ENCODE data around the gene FRMD4A. TPM values are rescaled to one million over a fixed set of nuclear protein-coding genes. Genes with fewer than 3 reads are reported as not detected.

Gene FRMD4A
- total RNA-seq, 2 donors from 2014 or later = 22.3 to 22.4 TPM

DNA sequence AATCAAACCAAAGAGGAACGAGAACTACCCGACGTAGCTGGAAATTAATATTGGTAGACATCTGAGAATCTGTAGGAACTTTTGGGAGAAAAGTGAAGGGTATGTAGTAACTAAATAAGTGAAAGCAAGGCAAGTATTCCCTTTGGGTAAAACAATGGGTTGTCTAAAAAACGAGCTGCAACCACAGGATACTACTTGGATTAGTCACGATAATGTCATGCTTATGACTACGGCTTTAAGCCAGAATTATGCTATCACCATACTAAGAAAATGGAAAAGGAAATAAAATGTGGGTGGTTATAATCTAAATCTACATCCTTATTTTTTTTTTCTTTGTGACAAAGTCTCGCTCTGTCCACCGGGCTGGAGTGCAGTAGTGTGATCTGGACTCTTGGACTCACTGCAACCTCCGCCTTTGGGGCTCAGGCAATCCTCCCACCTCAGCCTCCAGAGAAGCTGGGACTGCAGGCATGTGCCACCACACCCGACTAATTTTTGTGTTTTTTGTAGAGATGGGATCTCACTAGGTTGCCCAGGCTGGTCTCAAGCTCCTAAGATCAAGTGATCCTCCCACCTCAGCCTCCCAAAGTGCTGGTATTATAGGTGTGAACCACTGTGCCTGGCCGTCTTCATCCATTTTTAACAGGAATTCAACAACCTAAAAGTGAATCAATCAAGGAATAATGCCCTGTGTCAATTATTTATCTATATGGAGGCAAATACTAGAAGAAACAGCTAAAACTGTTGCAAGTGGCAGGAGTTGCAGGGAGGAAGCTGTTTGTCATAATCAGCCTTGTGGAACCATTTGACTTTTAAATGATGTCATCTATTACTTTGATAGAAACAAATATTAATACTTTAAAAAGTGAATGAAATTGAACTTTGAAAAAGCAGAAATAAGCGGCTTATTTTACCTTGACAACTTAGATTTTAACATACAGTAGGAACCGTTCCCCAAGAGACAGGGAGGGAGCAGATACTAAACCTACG lies 554.6 kb downstream of the FRMD4A start:
- H3K36me3 Mint-ChIP-seq (ENCODE audit: low read depth) = peaks cover 5% of the 10 kb centered on the region
- no peak overlapping the region for H3K4me3 Mint-ChIP-seq
- no peak overlapping the region for H3K27ac ChIP-seq (ENCODE audit: low read depth, low read length)
- peaks cover 5% of the 10 kb centered on the region for H3K36me3 ChIP-seq (ENCODE audit: control insufficient read depth, insufficient read depth, low read length)
- H3K27me3 Mint-ChIP-seq (ENCODE audit: insufficient read depth) = no peaks in the 10 kb centered on the region
- H3K4me1 ChIP-seq (ENCODE audit: control insufficient read depth, insufficient read depth, low read length) = no peaks in the 10 kb centered on the region
- H3K9ac ChIP-seq (ENCODE audit: extremely low read depth, low read length, poor library complexity, severe bottlenecking) = no peak overlapping the region
- 93 to 95% methylated on average over 6 to 14 of the region's 14 CpGs for WGBS, 2 experiments (ENCODE audit: insufficient coverage in 1 of 2, insufficient read length in 1 of 2)
- no peak overlapping the region for H3K27ac Mint-ChIP-seq
- no peaks in the 10 kb centered on the region for H3K4me1 Mint-ChIP-seq
- no peak overlapping the region for H3K4me3 ChIP-seq (ENCODE audit: low read length)
- no peaks in the 10 kb centered on the region for H3K27me3 ChIP-seq (ENCODE audit: control insufficient read depth, insufficient read depth, low read length, poor library complexity, severe bottlenecking)
- TF ChIP-seq, protein P1, sequence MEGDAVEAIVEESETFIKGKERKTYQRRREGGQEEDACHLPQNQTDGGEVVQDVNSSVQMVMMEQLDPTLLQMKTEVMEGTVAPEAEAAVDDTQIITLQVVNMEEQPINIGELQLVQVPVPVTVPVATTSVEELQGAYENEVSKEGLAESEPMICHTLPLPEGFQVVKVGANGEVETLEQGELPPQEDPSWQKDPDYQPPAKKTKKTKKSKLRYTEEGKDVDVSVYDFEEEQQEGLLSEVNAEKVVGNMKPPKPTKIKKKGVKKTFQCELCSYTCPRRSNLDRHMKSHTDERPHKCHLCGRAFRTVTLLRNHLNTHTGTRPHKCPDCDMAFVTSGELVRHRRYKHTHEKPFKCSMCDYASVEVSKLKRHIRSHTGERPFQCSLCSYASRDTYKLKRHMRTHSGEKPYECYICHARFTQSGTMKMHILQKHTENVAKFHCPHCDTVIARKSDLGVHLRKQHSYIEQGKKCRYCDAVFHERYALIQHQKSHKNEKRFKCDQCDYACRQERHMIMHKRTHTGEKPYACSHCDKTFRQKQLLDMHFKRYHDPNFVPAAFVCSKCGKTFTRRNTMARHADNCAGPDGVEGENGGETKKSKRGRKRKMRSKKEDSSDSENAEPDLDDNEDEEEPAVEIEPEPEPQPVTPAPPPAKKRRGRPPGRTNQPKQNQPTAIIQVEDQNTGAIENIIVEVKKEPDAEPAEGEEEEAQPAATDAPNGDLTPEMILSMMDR (conservative IDR thresholded peaks at IDR 0.05) = no peak
- DNase-seq = no peak
- H3K9me3 Mint-ChIP-seq = peaks cover 2% of the 10 kb centered on the region
- H3K9me3 ChIP-seq (ENCODE audit: control insufficient read depth, low read length) = peaks cover 5% of the 10 kb centered on the region

DNA sequence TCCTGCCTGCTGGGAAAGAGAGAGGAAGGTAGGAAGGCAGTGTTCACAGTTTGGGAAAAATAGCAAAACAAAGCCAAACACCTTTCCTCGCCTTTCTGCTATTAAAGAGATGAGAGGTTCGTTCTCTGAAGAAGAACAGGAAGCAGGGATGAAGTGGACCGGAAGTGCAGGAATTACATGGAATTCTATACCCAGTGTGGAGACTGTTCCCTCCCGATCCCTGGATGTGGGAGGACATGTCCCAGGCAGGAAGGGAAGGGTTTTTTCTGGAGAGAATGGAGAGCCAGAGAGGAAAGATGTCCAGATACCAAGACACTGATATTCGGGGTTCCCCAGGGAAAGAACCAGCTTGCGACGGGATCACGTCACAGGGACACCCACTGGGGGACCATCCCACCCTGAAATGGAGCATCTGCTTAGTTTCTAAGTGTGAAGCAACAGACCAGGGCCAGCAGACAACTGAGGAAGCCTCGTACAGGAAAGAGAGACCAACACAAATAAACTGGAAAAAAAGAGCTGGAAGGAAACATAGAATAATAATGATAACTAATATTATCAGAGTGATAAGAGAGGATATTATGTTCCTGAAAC lies 556.3 kb downstream of the FRMD4A start:
- peaks cover 5% of the 10 kb centered on the region for H3K36me3 Mint-ChIP-seq (ENCODE audit: low read depth)
- Histone ChIP-seq H3K27ac (ENCODE audit: low read depth, low read length) (no peak overlapping the region), H3K4me3 (ENCODE audit: low read length) (no peak overlapping the region), H3K9ac (ENCODE audit: extremely low read depth, low read length, poor library complexity, severe bottlenecking) (no peak overlapping the region), H3K9me3 (ENCODE audit: control insufficient read depth, low read length) (peaks cover 5% of the 10 kb centered on the region), H3K4me1 (ENCODE audit: control insufficient read depth, insufficient read depth, low read length) (no peaks in the 10 kb centered on the region), H3K27me3 (ENCODE audit: control insufficient read depth, insufficient read depth, low read length, poor library complexity, severe bottlenecking) (no peaks in the 10 kb centered on the region), H3K36me3 (ENCODE audit: control insufficient read depth, insufficient read depth, low read length) (peaks cover 5% of the 10 kb centered on the region)
- H3K4me1 Mint-ChIP-seq = no peaks in the 10 kb centered on the region
- no peaks in the 10 kb centered on the region for H3K27me3 Mint-ChIP-seq (ENCODE audit: insufficient read depth)
- peaks cover 2% of the 10 kb centered on the region for H3K9me3 Mint-ChIP-seq
- no peak overlapping the region for H3K27ac Mint-ChIP-seq
- no peak for DNase-seq
- 96 to 100% methylated on average over 7 to 9 of the region's 9 CpGs for WGBS, 2 experiments (ENCODE audit: insufficient coverage in 1 of 2, insufficient read length in 1 of 2)
- no peak overlapping the region for H3K4me3 Mint-ChIP-seq
- TF ChIP-seq, protein P1 (conservative IDR thresholded peaks at IDR 0.05) = no peak

DNA sequence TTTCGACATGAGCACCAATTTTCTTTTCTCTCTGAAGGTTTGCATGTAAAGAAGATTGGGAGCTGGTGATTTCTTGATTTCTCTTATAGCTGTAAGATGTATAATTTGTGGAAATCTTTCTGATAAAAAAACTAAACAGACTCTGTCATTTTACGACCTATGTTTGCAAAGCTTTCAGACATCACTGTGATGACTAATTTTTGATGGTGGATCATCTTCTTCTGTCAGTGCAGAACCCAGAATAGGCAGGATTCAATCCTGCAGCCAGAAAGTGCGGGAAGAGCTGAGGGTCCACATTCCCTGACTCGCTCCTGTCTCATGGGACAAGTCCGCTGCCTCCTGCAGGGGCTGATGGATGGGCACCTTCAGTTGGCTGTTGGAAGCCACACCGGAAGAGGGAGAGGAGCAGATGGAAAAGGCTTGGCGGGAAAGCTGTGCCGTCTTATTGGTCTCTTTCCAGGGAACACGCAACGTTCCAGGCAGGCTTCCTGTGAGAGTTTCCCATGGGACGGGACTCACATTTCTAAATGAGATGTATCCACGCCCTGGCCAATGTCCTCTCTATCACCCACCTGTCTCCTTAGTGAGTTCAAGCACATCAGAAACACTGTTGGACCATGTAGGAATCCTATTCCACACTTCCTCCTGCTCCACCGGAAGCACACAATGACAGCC lies 557.1 kb downstream of the FRMD4A start:
- Histone ChIP-seq H3K9ac (ENCODE audit: extremely low read depth, low read length, poor library complexity, severe bottlenecking) (no peak overlapping the region), H3K4me3 (ENCODE audit: low read length) (no peak overlapping the region), H3K27ac (ENCODE audit: low read depth, low read length) (no peak overlapping the region), H3K9me3 (ENCODE audit: control insufficient read depth, low read length) (peaks cover 5% of the 10 kb centered on the region), H3K36me3 (ENCODE audit: control insufficient read depth, insufficient read depth, low read length) (peaks cover 5% of the 10 kb centered on the region), H3K4me1 (ENCODE audit: control insufficient read depth, insufficient read depth, low read length) (no peaks in the 10 kb centered on the region), H3K27me3 (ENCODE audit: control insufficient read depth, insufficient read depth, low read length, poor library complexity, severe bottlenecking) (no peaks in the 10 kb centered on the region)
- H3K4me3 Mint-ChIP-seq = no peak overlapping the region
- no peaks in the 10 kb centered on the region for H3K4me1 Mint-ChIP-seq
- H3K9me3 Mint-ChIP-seq = peaks cover 2% of the 10 kb centered on the region
- peaks cover 5% of the 10 kb centered on the region for H3K36me3 Mint-ChIP-seq (ENCODE audit: low read depth)
- TF ChIP-seq, protein P1 (conservative IDR thresholded peaks at IDR 0.05) = no peak
- no peak overlapping the region for H3K27ac Mint-ChIP-seq
- H3K27me3 Mint-ChIP-seq (ENCODE audit: insufficient read depth) = no peaks in the 10 kb centered on the region
- WGBS, 2 experiments (ENCODE audit: insufficient coverage in 1 of 2, insufficient read length in 1 of 2) = 88 to 90% methylated on average over 7 to 13 of the region's 13 CpGs
- DNase-seq = no peak

All from endodermal cell (in vitro differentiated cells).